MM.1S (cell line): ENCODE data around the gene FAM53C.

ENCODE experiments used
- CTCF ChIP-seq: fragments of 300-600 bp; sonication (generic); IDR thresholded peaks from 2 replicates; pipeline ENCODE4 v1.5.1; 2016; ENCODE audit warnings: antibody characterized with exemption, low read length, mixed read lengths
- EZH2 ChIP-seq: fragments of 300-600 bp; sonication (generic); optimal IDR thresholded peaks from 2 replicates; pipeline ENCODE3; 2017; ENCODE audit warnings: low read depth, mild to moderate bottlenecking, antibody characterized with exemption, low read length, mixed read lengths

GRCh38 chr5:138303372-138303771 lies 34.7 kb upstream of the FAM53C start:
- TF ChIP-seq CTCF (no peak), EZH2 (no peak)
